GM23338 (cell line): ENCODE data around the gene BOD1. TPM values are rescaled to one million over a fixed set of nuclear protein-coding genes. Genes with fewer than 3 reads are reported as not detected.

Experiments used
- ATAC-seq: fragments of 200-7000 bp; cut with Tn5 transposase; 3 replicates; pipeline ENCODE4 v1.9.1; 2020
- DNase-seq: peaks from one replicate; pipeline ENCODE4 v3.0.0-alpha.2; 2015; ENCODE audit warnings: low spot score
- H2AFZ ChIP-seq: fragments of 200-600 bp; sonication (generic); 2 replicates; pipeline ENCODE4 v1.8.0; 2016; ENCODE audit warnings: antibody characterized with exemption, mild to moderate bottlenecking, moderate library complexity
- H3F3A ChIP-seq: fragments of 200-600 bp; sonication (generic); replicated peaks from 2 replicates; pipeline ENCODE4 v1.8.0; 2017; ENCODE audit warnings: antibody characterized with exemption, mixed run types, low read depth
- H3K27ac ChIP-seq: fragments of 200-600 bp; sonication (generic); 2 replicates; pipeline ENCODE4 v1.6.1; 2016; ENCODE audit warnings: low read depth
- H3K27me3 ChIP-seq: fragments of 200-600 bp; sonication (generic); 2 replicates; pipeline ENCODE4 v1.8.0; 2016; ENCODE audit warnings: mild to moderate bottlenecking, mixed run types, moderate library complexity; ENCODE audit not compliant: insufficient read depth
- H3K36me3 ChIP-seq: fragments of 200-600 bp; sonication (generic); 2 replicates; pipeline ENCODE4 v1.8.0; 2016; ENCODE audit warnings: mild to moderate bottlenecking; ENCODE audit not compliant: insufficient read depth
- H3K4me1 ChIP-seq: fragments of 200-600 bp; sonication (generic); 2 replicates; pipeline ENCODE4 v1.8.0; 2016; ENCODE audit warnings: mild to moderate bottlenecking, moderate library complexity; ENCODE audit not compliant: insufficient read depth
- H3K4me2 ChIP-seq: fragments of 200-600 bp; sonication (generic); 2 replicates; pipeline ENCODE4 v1.7.1; 2017; ENCODE audit warnings: mixed run types
- H3K4me3 ChIP-seq: fragments of 200-600 bp; sonication (generic); 2 replicates; pipeline ENCODE4 v1.6.1; 2016; ENCODE audit warnings: mixed run types
- H3K79me2 ChIP-seq: fragments of 200-600 bp; sonication (generic); replicated peaks from 2 replicates; pipeline ENCODE4 v1.8.0; 2017; ENCODE audit warnings: mild to moderate bottlenecking; ENCODE audit not compliant: insufficient read depth
- H3K9me2 ChIP-seq: fragments of 200-600 bp; sonication (generic); 2 replicates; pipeline ENCODE4 v1.8.0; 2017; ENCODE audit not compliant: insufficient read depth
- H4K20me1 ChIP-seq: fragments of 200-600 bp; sonication (generic); replicated peaks from 2 replicates; pipeline ENCODE4 v1.8.0; 2017; ENCODE audit warnings: mild to moderate bottlenecking; ENCODE audit not compliant: insufficient read depth
- H3K27ac Mint-ChIP-seq: 2 replicates; pipeline ENCODE4 v1.8.0; 2020; ENCODE audit warnings: inconsistent platforms, mild to moderate bottlenecking, moderate library complexity, mixed read lengths
- H3K27me3 Mint-ChIP-seq: 3 replicates; pipeline ENCODE4 v1.8.0; 2022; ENCODE audit warnings: low read depth, mild to moderate bottlenecking, moderate library complexity, mixed read lengths, inconsistent platforms; ENCODE audit not compliant: insufficient read depth, poor library complexity
- H3K36me3 Mint-ChIP-seq: 3 replicates; pipeline ENCODE4 v1.8.0; 2021; ENCODE audit warnings: low read depth, mild to moderate bottlenecking, inconsistent platforms, moderate library complexity, mixed read lengths
- H3K4me1 Mint-ChIP-seq: 3 replicates; pipeline ENCODE4 v1.8.0; 2020; ENCODE audit warnings: mild to moderate bottlenecking, inconsistent platforms, mixed read lengths
- H3K4me3 Mint-ChIP-seq: 3 replicates; pipeline ENCODE4 v1.8.0; 2021; ENCODE audit warnings: moderate library complexity, mild to moderate bottlenecking, inconsistent platforms, mixed read lengths
- H3K9me3 Mint-ChIP-seq: 3 replicates; pipeline ENCODE4 v1.8.0; 2020; ENCODE audit warnings: moderate library complexity, mild to moderate bottlenecking, inconsistent platforms, mixed read lengths
- CREB1 ChIP-seq: fragments of 250-450 bp; sonication (Bioruptor Pico); IDR thresholded peaks from 2 replicates; pipeline ENCODE4 v1.5.0; 2020; ENCODE audit warnings: low read depth, mild to moderate bottlenecking, moderate library complexity
- EZH2 ChIP-seq: fragments of 200-600 bp; sonication (generic); IDR thresholded peaks from one replicate; pipeline ENCODE4 v1.8.0; 2017; ENCODE audit warnings: antibody characterized with exemption, mild to moderate bottlenecking, low read depth; ENCODE audit not compliant: unreplicated experiment
- EZH2phosphoT487 ChIP-seq: fragments of 200-600 bp; sonication (generic); IDR thresholded peaks from one replicate; pipeline ENCODE4 v1.8.1; 2018; ENCODE audit warnings: antibody characterized with exemption; ENCODE audit not compliant: unreplicated experiment
- JUNB ChIP-seq: IDR thresholded peaks from one replicate; pipeline ENCODE4 v1.6.1; 2016; ENCODE audit warnings: antibody characterized with exemption; ENCODE audit not compliant: unreplicated experiment
- NANOG ChIP-seq: IDR thresholded peaks from 2 replicates; pipeline ENCODE4 v1.6.1; 2016; ENCODE audit warnings: antibody characterized with exemption, borderline replicate concordance
- POLR2AphosphoS5 ChIP-seq: IDR thresholded peaks from 2 replicates; pipeline ENCODE4 v1.6.1; 2016; ENCODE audit warnings: antibody characterized with exemption, low read depth
- STAT1 ChIP-seq: IDR thresholded peaks from one replicate; pipeline ENCODE4 v1.6.1; 2016; ENCODE audit warnings: antibody characterized with exemption; ENCODE audit not compliant: unreplicated experiment
- ZNF114 ChIP-seq: fragments of 250-450 bp; sonication (Bioruptor Pico); IDR thresholded peaks from 2 replicates; pipeline ENCODE4 v1.5.0; 2020; ENCODE audit warnings: mild to moderate bottlenecking, moderate library complexity
- ZNF331 ChIP-seq: fragments of 250-450 bp; sonication (Bioruptor Pico); IDR thresholded peaks from 2 replicates; pipeline ENCODE4 v1.5.0; 2020; ENCODE audit warnings: low read depth, mild to moderate bottlenecking, moderate library complexity
- polyA plus RNA-seq: library from polyadenylated mRNA; unstranded; fragments of >200 nt; fragmentation: Nextera tagmentation; extraction: Ambion mirVana; gene quantifications from 2 replicates; pipeline ENCODE4 v1.2.1, GENCODE V29; 2016
- total RNA-seq: library from RNA; depleted of rRNA; stranded (reverse); fragments of >200 nt; shearing (Covaris generic); gene quantifications from 2 replicates; pipeline ENCODE4 v1.2.3, GENCODE V29; 2014
- TF ChIP-seq, protein P1 (sequence below): IDR thresholded peaks from one replicate; pipeline ENCODE4 v1.6.1; 2018; ENCODE audit warnings: antibody characterized with exemption; ENCODE audit not compliant: unreplicated experiment
- TF ChIP-seq, protein P2 (sequence below): fragments of 250-450 bp; sonication (Bioruptor Pico); IDR thresholded peaks from 2 replicates; pipeline ENCODE4 v1.5.0; 2020; ENCODE audit warnings: mild to moderate bottlenecking, moderate library complexity
- TF ChIP-seq, protein P3 (sequence below), 2 experiments: fragments of 200-600 bp in 1 of 2; sonication (generic) in 1 of 2; conservative IDR thresholded peaks; 2 replicates each; pipeline versions ENCODE4 v1.5.1 to v1.6.1; 2016 to 2017; ENCODE audit warnings: antibody characterized with exemption in 2 of 2, low read depth in 2 of 2, mild to moderate bottlenecking in 2 of 2, moderate library complexity in 1 of 2

BOD1 gene
- total and polyA plus RNA-seq, 2 experiments from 2014 or later = 94.7 to 141 TPM

DNA sequence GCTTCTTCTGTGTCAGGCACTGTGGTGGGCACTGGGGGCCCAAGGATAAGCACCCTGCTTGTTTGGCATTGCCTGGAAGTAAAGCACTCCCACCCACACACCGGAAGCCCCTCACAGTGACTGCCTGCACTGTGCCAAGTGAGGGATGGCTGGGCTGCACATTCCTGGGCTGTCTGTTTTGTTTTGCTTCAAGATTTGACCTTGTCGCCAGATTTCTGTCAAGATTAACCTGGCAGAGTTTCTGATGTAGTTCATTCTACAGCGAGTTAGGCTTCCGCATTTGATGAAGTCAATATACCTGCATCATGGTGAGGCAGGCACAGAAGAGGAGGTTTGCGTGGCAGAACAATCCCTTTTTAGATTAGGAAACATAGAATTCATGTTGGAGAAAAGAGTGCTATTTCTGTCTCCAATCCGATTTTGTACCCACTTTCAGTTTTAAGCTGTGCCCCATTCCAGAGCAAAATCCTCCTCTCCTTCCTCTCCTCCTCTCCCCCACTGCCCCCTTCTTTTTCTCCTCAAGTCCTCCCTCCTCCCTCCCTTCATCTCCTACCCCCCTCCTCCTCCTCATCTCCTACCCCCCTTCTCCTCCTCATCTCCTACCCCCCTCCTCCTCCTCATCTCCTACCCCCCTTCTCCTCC is 14.4 kb upstream of the BOD1 start:
- H2AFZ ChIP-seq = no peak overlapping the region
- H3K79me2 ChIP-seq = no peaks in the 10 kb centered on the region
- TF ChIP-seq EZH2 = no peak
- no peak for TF ChIP-seq JUNB
- no peak for TF ChIP-seq CREB1 (CRISPR knock-in tag)
- TF ChIP-seq STAT1 = no peak
- TF ChIP-seq ZNF331 = no peak
- TF ChIP-seq ZNF114 (CRISPR knock-in tag) = no peak
- TF ChIP-seq, protein P1, sequence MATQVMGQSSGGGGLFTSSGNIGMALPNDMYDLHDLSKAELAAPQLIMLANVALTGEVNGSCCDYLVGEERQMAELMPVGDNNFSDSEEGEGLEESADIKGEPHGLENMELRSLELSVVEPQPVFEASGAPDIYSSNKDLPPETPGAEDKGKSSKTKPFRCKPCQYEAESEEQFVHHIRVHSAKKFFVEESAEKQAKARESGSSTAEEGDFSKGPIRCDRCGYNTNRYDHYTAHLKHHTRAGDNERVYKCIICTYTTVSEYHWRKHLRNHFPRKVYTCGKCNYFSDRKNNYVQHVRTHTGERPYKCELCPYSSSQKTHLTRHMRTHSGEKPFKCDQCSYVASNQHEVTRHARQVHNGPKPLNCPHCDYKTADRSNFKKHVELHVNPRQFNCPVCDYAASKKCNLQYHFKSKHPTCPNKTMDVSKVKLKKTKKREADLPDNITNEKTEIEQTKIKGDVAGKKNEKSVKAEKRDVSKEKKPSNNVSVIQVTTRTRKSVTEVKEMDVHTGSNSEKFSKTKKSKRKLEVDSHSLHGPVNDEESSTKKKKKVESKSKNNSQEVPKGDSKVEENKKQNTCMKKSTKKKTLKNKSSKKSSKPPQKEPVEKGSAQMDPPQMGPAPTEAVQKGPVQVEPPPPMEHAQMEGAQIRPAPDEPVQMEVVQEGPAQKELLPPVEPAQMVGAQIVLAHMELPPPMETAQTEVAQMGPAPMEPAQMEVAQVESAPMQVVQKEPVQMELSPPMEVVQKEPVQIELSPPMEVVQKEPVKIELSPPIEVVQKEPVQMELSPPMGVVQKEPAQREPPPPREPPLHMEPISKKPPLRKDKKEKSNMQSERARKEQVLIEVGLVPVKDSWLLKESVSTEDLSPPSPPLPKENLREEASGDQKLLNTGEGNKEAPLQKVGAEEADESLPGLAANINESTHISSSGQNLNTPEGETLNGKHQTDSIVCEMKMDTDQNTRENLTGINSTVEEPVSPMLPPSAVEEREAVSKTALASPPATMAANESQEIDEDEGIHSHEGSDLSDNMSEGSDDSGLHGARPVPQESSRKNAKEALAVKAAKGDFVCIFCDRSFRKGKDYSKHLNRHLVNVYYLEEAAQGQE = no peak
- TF ChIP-seq, protein P2, sequence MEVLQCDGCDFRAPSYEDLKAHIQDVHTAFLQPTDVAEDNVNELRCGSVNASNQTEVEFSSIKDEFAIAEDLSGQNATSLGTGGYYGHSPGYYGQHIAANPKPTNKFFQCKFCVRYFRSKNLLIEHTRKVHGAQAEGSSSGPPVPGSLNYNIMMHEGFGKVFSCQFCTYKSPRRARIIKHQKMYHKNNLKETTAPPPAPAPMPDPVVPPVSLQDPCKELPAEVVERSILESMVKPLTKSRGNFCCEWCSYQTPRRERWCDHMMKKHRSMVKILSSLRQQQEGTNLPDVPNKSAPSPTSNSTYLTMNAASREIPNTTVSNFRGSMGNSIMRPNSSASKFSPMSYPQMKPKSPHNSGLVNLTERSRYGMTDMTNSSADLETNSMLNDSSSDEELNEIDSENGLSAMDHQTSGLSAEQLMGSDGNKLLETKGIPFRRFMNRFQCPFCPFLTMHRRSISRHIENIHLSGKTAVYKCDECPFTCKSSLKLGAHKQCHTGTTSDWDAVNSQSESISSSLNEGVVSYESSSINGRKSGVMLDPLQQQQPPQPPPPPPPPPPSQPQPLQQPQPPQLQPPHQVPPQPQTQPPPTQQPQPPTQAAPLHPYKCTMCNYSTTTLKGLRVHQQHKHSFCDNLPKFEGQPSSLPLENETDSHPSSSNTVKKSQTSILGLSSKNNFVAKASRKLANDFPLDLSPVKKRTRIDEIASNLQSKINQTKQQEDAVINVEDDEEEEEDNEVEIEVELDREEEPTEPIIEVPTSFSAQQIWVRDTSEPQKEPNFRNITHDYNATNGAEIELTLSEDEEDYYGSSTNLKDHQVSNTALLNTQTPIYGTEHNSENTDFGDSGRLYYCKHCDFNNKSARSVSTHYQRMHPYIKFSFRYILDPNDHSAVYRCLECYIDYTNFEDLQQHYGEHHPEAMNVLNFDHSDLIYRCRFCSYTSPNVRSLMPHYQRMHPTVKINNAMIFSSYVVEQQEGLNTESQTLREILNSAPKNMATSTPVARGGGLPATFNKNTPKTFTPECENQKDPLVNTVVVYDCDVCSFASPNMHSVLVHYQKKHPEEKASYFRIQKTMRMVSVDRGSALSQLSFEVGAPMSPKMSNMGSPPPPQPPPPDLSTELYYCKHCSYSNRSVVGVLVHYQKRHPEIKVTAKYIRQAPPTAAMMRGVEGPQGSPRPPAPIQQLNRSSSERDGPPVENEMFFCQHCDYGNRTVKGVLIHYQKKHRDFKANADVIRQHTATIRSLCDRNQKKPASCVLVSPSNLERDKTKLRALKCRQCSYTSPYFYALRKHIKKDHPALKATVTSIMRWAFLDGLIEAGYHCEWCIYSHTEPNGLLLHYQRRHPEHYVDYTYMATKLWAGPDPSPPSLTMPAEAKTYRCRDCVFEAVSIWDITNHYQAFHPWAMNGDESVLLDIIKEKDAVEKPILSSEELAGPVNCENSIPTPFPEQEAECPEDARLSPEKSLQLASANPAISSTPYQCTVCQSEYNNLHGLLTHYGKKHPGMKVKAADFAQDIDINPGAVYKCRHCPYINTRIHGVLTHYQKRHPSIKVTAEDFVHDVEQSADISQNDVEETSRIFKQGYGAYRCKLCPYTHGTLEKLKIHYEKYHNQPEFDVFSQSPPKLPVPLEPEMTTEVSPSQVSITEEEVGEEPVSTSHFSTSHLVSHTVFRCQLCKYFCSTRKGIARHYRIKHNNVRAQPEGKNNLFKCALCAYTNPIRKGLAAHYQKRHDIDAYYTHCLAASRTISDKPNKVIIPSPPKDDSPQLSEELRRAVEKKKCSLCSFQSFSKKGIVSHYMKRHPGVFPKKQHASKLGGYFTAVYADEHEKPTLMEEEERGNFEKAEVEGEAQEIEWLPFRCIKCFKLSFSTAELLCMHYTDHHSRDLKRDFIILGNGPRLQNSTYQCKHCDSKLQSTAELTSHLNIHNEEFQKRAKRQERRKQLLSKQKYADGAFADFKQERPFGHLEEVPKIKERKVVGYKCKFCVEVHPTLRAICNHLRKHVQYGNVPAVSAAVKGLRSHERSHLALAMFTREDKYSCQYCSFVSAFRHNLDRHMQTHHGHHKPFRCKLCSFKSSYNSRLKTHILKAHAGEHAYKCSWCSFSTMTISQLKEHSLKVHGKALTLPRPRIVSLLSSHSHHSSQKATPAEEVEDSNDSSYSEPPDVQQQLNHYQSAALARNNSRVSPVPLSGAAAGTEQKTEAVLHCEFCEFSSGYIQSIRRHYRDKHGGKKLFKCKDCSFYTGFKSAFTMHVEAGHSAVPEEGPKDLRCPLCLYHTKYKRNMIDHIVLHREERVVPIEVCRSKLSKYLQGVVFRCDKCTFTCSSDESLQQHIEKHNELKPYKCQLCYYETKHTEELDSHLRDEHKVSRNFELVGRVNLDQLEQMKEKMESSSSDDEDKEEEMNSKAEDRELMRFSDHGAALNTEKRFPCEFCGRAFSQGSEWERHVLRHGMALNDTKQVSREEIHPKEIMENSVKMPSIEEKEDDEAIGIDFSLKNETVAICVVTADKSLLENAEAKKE (CRISPR knock-in tag) = no peak
- TF ChIP-seq, protein P3, sequence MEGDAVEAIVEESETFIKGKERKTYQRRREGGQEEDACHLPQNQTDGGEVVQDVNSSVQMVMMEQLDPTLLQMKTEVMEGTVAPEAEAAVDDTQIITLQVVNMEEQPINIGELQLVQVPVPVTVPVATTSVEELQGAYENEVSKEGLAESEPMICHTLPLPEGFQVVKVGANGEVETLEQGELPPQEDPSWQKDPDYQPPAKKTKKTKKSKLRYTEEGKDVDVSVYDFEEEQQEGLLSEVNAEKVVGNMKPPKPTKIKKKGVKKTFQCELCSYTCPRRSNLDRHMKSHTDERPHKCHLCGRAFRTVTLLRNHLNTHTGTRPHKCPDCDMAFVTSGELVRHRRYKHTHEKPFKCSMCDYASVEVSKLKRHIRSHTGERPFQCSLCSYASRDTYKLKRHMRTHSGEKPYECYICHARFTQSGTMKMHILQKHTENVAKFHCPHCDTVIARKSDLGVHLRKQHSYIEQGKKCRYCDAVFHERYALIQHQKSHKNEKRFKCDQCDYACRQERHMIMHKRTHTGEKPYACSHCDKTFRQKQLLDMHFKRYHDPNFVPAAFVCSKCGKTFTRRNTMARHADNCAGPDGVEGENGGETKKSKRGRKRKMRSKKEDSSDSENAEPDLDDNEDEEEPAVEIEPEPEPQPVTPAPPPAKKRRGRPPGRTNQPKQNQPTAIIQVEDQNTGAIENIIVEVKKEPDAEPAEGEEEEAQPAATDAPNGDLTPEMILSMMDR (conservative IDR thresholded peaks at IDR 0.05; ENCODE audit: low read depth in 2 of 2) = no peak
- TF ChIP-seq NANOG = no peak
- TF ChIP-seq EZH2phosphoT487 = no peak
- TF ChIP-seq POLR2AphosphoS5 = no peak
- H3K27ac ChIP-seq = no peak overlapping the region
- no peaks in the 10 kb centered on the region for H4K20me1 ChIP-seq
- H3K4me2 ChIP-seq = no peak overlapping the region
- H3K4me1 Mint-ChIP-seq = peaks cover 48% of the 10 kb centered on the region
- no peak overlapping the region for H3K4me3 ChIP-seq
- no peak overlapping the region for H3K4me3 Mint-ChIP-seq
- no peaks in the 10 kb centered on the region for H3K36me3 ChIP-seq
- H3K27me3 Mint-ChIP-seq = peaks cover 8% of the 10 kb centered on the region
- no peak overlapping the region for H3K27ac Mint-ChIP-seq
- peaks cover 13% of the 10 kb centered on the region; the same call in 1 of the 2 replicates for H3F3A ChIP-seq
- no peaks in the 10 kb centered on the region for H3K36me3 Mint-ChIP-seq
- no peak for ATAC-seq
- peaks cover 23% of the 10 kb centered on the region for H3K4me1 ChIP-seq
- H3K9me3 Mint-ChIP-seq = no peaks in the 10 kb centered on the region; the same call in 2 of the 3 replicates
- no peaks in the 10 kb centered on the region for H3K9me2 ChIP-seq
- H3K27me3 ChIP-seq = no peaks in the 10 kb centered on the region
- DNase-seq = no peak
